ENCODE data around the gene LRRC74A. TPM values are rescaled to one million over a fixed set of nuclear protein-coding genes. Genes with fewer than 3 reads are reported as not detected.

Gene LRRC74A
- total RNA-seq, 2 experiments from 2014 or later = not detected

- TF ChIP-seq, protein P1, sequence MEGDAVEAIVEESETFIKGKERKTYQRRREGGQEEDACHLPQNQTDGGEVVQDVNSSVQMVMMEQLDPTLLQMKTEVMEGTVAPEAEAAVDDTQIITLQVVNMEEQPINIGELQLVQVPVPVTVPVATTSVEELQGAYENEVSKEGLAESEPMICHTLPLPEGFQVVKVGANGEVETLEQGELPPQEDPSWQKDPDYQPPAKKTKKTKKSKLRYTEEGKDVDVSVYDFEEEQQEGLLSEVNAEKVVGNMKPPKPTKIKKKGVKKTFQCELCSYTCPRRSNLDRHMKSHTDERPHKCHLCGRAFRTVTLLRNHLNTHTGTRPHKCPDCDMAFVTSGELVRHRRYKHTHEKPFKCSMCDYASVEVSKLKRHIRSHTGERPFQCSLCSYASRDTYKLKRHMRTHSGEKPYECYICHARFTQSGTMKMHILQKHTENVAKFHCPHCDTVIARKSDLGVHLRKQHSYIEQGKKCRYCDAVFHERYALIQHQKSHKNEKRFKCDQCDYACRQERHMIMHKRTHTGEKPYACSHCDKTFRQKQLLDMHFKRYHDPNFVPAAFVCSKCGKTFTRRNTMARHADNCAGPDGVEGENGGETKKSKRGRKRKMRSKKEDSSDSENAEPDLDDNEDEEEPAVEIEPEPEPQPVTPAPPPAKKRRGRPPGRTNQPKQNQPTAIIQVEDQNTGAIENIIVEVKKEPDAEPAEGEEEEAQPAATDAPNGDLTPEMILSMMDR (IDR thresholded peaks at IDR 0.05) = no peak
- ATAC-seq = no peak
- CTCF ChIA-PET = interaction anchor here (0.7 to 2.8 kb wide), 5 partner anchors 12 to 231 kb away, joined by 3 to 14 read pairs (median 4); no protein-coding TSS in a partner anchor
- H3K36me3 Mint-ChIP-seq (ENCODE audit: low read depth) = no peaks in the 10 kb centered on the region
- H3K9me3 Mint-ChIP-seq = no peaks in the 10 kb centered on the region
- POLR2A ChIA-PET = interaction anchor here (0.5 to 0.8 kb wide), 2 partner anchors 37 to 1072 kb away, joined by 3 read pairs; no protein-coding TSS in a partner anchor
- intact Hi-C loops (cut with micrococcal nuclease) = no loop called here
- peaks cover 5% of the 10 kb centered on the region for H3K27me3 Mint-ChIP-seq
- peak; percentile 50 for DNase-seq
- H3K4me3 Mint-ChIP-seq = no peak overlapping the region
- H3K27ac Mint-ChIP-seq = no peak overlapping the region
- peaks cover 23% of the 10 kb centered on the region for H3K4me1 Mint-ChIP-seq (ENCODE audit: low read depth)
These were observed 37.7 kb downstream of the LRRC74A start for GRCh38 chr14:76863724-76864407.

GRCh38 chr14:76866456-76866855 lies 40.2 kb downstream of the LRRC74A start:
- TF ChIP-seq, protein P1 (IDR thresholded peaks at IDR 0.05) = no peak
- H3K9me3 Mint-ChIP-seq = no peaks in the 10 kb centered on the region
- H3K36me3 Mint-ChIP-seq (ENCODE audit: low read depth) = no peaks in the 10 kb centered on the region
- ChIA-PET CTCF (interaction anchor here (1.4 to 13.4 kb wide), 4 partner anchors 9 to 204 kb away, joined by 3 to 452 read pairs (median 5); no protein-coding TSS in a partner anchor), POLR2A (interaction anchor here (0.5 kb wide), 1 partner anchor 127 kb away, joined by 3 read pairs; no protein-coding TSS in a partner anchor)
- H3K27ac Mint-ChIP-seq = no peak overlapping the region
- DNase-seq = no peak
- peaks cover 23% of the 10 kb centered on the region for H3K4me1 Mint-ChIP-seq (ENCODE audit: low read depth)
- H3K4me3 Mint-ChIP-seq = no peak overlapping the region
- intact Hi-C loops (cut with micrococcal nuclease) = no loop called here
- no peak for ATAC-seq
- H3K27me3 Mint-ChIP-seq = peaks cover 4% of the 10 kb centered on the region

GRCh38 chr14:76867516-76868453 lies 41.6 kb downstream of the LRRC74A start:
- intact Hi-C loops (cut with micrococcal nuclease) = no loop called here

GRCh38 chr14:76868454-76869170 lies 42.4 kb downstream of the LRRC74A start:
- Mint-ChIP-seq H3K27ac (no peak overlapping the region), H3K27me3 (peaks cover 5% of the 10 kb centered on the region), H3K4me3 (no peak overlapping the region), H3K9me3 (no peaks in the 10 kb centered on the region), H3K36me3 (ENCODE audit: low read depth) (no peaks in the 10 kb centered on the region), H3K4me1 (ENCODE audit: low read depth) (peaks cover 22% of the 10 kb centered on the region)
- intact Hi-C loops (cut with micrococcal nuclease) = no loop called here
- ChIA-PET POLR2A (interaction anchor here (1.2 to 1.5 kb wide), 2 partner anchors 195 to 228 kb away, joined by 3 to 4 read pairs; no protein-coding TSS in a partner anchor), CTCF (interaction anchor here (1.0 to 13.4 kb wide), 10 partner anchors 8 to 280 kb away, joined by 3 to 452 read pairs (median 3); no protein-coding TSS in a partner anchor)
- ATAC-seq (no peak), DNase-seq (no peak)
- TF ChIP-seq, protein P1 (IDR thresholded peaks at IDR 0.05) = no peak

More at GRCh38 chr14:76867516-76868453, 41.6 kb downstream of the LRRC74A start:
- TF ChIP-seq, protein P1 (IDR thresholded peaks at IDR 0.05) = no peak
- peak; percentile 57 for DNase-seq
- CTCF ChIA-PET = interaction anchor here (1.0 to 13.4 kb wide), 8 partner anchors 9 to 281 kb away, joined by 3 to 452 read pairs (median 4); no protein-coding TSS in a partner anchor
- peak; percentile 67 for ATAC-seq
- Mint-ChIP-seq H3K4me3 (no peak overlapping the region), H3K27me3 (peaks cover 4% of the 10 kb centered on the region), H3K27ac (no peak overlapping the region), H3K4me1 (ENCODE audit: low read depth) (peaks cover 22% of the 10 kb centered on the region), H3K9me3 (no peaks in the 10 kb centered on the region), H3K36me3 (ENCODE audit: low read depth) (no peaks in the 10 kb centered on the region)
- POLR2A ChIA-PET = interaction anchor here (1.2 to 1.5 kb wide), 2 partner anchors 196 to 229 kb away, joined by 3 to 4 read pairs; no protein-coding TSS in a partner anchor
